ENCODE measurements around the gene SH3GLB1. TPM values are rescaled to one million over a fixed set of nuclear protein-coding genes. Genes with fewer than 3 reads are reported as not detected.

Gene SH3GLB1
- total and polyA plus RNA-seq, 9 of the 15 experiments (the other 6 are each of a cell fraction or from before 2014, with no cell fraction given), result 8.6 to 34.2 (median 24.2) TPM

DNA sequence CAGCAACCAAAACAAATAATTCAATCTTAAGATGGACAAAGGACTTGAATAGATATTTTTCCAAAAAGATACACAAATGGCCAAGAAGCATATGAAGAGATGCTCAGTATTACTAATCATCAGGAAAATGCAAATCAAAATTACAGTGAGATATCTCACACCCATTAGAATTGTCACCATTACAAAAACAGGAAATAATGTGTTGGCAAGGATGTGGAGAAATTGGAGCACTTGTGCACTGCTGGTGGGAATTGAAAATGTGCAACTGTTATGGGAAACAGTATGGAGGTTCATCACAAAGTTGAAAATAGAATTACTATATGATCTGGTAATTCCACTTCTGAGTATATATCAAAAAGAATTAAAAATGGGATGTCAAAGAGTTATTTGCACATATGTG lies 83.2 kb downstream of the SH3GLB1 start (continued):
- TF ChIP-seq CCAR2 (IDR thresholded peaks at IDR 0.05; ENCODE audit: low read depth, low read length), result no peak
- TF ChIP-seq GTF2E2 (tag; IDR thresholded peaks at IDR 0.05), result no peak
- no peak for TF ChIP-seq GTF3C2 (IDR thresholded peaks at IDR 0.05; ENCODE audit: borderline replicate concordance, extremely low read depth, insufficient read length)
- no peak for TF ChIP-seq ZBTB1 (CRISPR knock-in tag; IDR thresholded peaks at IDR 0.05; ENCODE audit: borderline replicate concordance, low read depth)

DNA sequence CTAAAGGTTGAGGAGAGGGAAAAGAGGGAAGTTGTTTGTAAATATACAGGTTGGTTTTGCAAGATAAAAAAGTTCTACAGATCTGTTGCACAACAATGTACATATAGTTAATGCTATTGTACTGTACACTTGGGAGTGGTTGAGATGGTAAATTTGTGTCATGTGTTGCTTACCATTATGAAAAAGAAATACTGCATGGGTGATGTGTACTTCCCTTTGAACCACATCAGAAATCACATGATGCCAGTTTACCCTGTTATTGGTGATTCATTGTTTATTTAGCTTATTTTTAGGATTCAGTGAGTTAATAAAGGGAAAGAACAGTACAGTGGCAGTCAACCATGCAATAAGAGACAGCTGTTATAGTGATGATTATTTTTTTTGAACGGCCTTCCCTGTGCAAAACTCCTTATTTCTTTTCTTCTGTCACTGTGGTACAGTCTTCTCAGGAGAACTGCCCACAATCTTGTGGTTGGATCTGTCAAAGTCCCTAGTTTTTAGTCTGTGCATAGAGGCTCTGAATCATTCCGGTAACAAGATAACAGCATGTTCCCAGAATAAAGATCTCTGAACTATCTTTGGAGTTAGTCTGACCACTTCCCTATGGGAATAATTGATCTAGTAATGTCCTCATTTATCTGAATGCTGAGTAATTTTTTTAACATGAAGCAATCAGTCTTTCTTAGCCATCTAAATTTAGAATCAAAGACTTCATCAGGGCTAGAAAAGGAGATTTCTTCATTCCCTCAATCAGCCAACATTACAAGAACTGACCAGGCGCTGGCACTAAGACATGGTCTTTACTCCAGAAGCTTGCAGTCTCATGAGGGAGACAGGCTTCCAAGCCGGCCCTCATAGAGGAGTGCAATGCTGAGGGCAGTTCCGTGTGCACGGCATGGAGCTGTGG lies 84.2 kb downstream of the SH3GLB1 start:
- no peak overlapping the region; the same call in 2 of the 3 replicates for H3K27ac ChIP-seq (ENCODE audit: extremely low read depth, low read depth, low read length)
- 33% methylated on average over 6 of the region's 6 CpGs for WGBS (ENCODE audit: insufficient coverage, low coverage, missing lambda C conversion rate)
- no TSS peak for BruUV-seq (replicated peaks)
- H3K36me3 ChIP-seq (ENCODE audit: control insufficient read depth, insufficient read depth, low read length), result no peaks in the 10 kb centered on the region
- ChIA-PET CTCF (ENCODE audit: low intra/inter-chr PET ratio) (no interaction called here), POLR2A (interaction anchor here (1.2 kb wide), 1 partner anchor 186 kb away, joined by 4 read pairs; no protein-coding TSS in a partner anchor)
- no peak overlapping the region for H3K4me2 ChIP-seq (ENCODE audit: insufficient read depth, low read length)
- H3K4me3 ChIP-seq, result no peak overlapping the region
- peaks cover 8 to 35% of the 10 kb centered on the region in 2 experiments for H3K4me1 ChIP-seq (replicated peaks in 1 of 2; ENCODE audit: control insufficient read depth in 2 of 2, insufficient read depth in 2 of 2, low read length in 2 of 2)
- FAIRE-seq (peak; percentile 74), DNase-seq (ENCODE audit: extremely low read depth in 1 of 4, low spot score in 3 of 4) (peak in 2 of 4 experiments; percentile 22 to 54), ATAC-seq (peak; percentile 54)
- no peaks in the 10 kb centered on the region for H3K9me1 ChIP-seq (ENCODE audit: control insufficient read depth, insufficient read depth, low read length)
- no peaks in the 10 kb centered on the region for H3K79me2 ChIP-seq (ENCODE audit: control insufficient read depth, insufficient read depth, low read length)
- in situ Hi-C loops (cut with MboI) (no loop called here), intact Hi-C loops (cut with micrococcal nuclease) (loop anchor here (10.0 kb wide), 1 partner anchor 176 kb away; no protein-coding TSS in a partner anchor)
- H2AFZ ChIP-seq (ENCODE audit: low read depth, low read length), result 0 out of 2 replicates have a peak overlapping the region, but pooled peaks have one; percentile 2
- no peaks in the 10 kb centered on the region for H3K27me3 ChIP-seq (ENCODE audit: control insufficient read depth in 2 of 2, insufficient read depth in 2 of 2, low read length in 2 of 2)
- no peaks in the 10 kb centered on the region for H3K9me3 ChIP-seq (replicated peaks; ENCODE audit: control insufficient read depth, insufficient read depth, low read depth, low read length)
- H4K20me1 ChIP-seq (replicated peaks; ENCODE audit: control insufficient read depth, insufficient read depth, low read length), result no peaks in the 10 kb centered on the region; the same call in 1 of the 2 replicates
- no peak overlapping the region for H3K9ac ChIP-seq (ENCODE audit: insufficient read depth in 1 of 2, low read depth in 2 of 2, low read length in 2 of 2)
- TF ChIP-seq CEBPG (CRISPR knock-in tag; IDR thresholded peaks at IDR 0.05) (no peak; the same call in 1 of the 2 replicates), CEBPG (tag; conservative IDR thresholded peaks at IDR 0.05 in 1 of 2, IDR thresholded peaks at IDR 0.05 in 1 of 2) (peak; percentile 83 to 88), ZBTB33 (CRISPR knock-in tag; IDR thresholded peaks at IDR 0.05) (0 out of 2 replicates have a peak, but pooled peaks have one; percentile 9), ZC3H8 (IDR thresholded peaks at IDR 0.05) (no peak), TARDBP (IDR thresholded peaks at IDR 0.05) (no peak), TAF7 (tag; IDR thresholded peaks at IDR 0.05) (no peak), BMI1 (IDR thresholded peaks at IDR 0.05; ENCODE audit: low read length) (no peak), ZFP36 (IDR thresholded peaks at IDR 0.05; ENCODE audit: low read depth, low read length, partially characterized antibody) (no peak), ZNF174 (CRISPR knock-in tag; IDR thresholded peaks at IDR 0.05) (no peak), NFIC (IDR thresholded peaks at IDR 0.05) (no peak), SMARCA5 (IDR thresholded peaks at IDR 0.05) (no peak), CGGBP1 (CRISPR knock-in tag; IDR thresholded peaks at IDR 0.05) (no peak)

Data from K562 (cell line).